ENCODE data around the gene GPR137C. TPM values are rescaled to one million over a fixed set of nuclear protein-coding genes. Genes with fewer than 3 reads are reported as not detected.
A peak's percentile ranks its signal among the peaks of the same experiment; 100 is the strongest.
"Not testable (repeated sequence)": the region's sequence is repeated elsewhere in the genome, so short reads cannot be mapped to it uniquely, and the experiment has no call there.

Gene GPR137C
- polyA plus RNA-seq, 3 donors from 2014 or later: 0.06 TPM; not detected in 2

GRCh38 chr14:52547526-52547925 is 5.1 kb upstream of the GPR137C start:
- H3K36me3 Mint-ChIP-seq: peaks cover 0 to 3% (median 3%) of the 10 kb centered on the region in 3 donors
- peaks cover 0 to 3% (median 0%) of the 10 kb centered on the region in 3 donors for H3K27me3 Mint-ChIP-seq (ENCODE audit: low read depth in 3 of 3)
- no peak overlapping the region for H3K4me3 Mint-ChIP-seq
- peaks cover 18 to 23% of the 10 kb centered on the region in 2 donors for H3K4me1 Mint-ChIP-seq
- no peaks in the 10 kb centered on the region for H3K9me3 Mint-ChIP-seq
- H3K27ac Mint-ChIP-seq: no peak overlapping the region
- DNase-seq: no peak

- H3K4me1 Mint-ChIP-seq: peaks cover 22 to 31% of the 10 kb centered on the region in 2 donors
- H3K27me3 Mint-ChIP-seq (ENCODE audit: low read depth in 3 of 3): peaks cover 4 to 9% (median 4%) of the 10 kb centered on the region in 3 donors
- no peaks in the 10 kb centered on the region for H3K9me3 Mint-ChIP-seq
- peak overlapping the region; percentile 22 to 81 (median 40) for H3K27ac Mint-ChIP-seq
- DNase-seq: no peak
- H3K4me3 Mint-ChIP-seq: peak overlapping the region; percentile 22 to 96 (median 87)
- H3K36me3 Mint-ChIP-seq: no peaks in the 10 kb centered on the region
Measured at GRCh38 chr14:52550661-52551060, 2.0 kb upstream of the GPR137C start.

DNA sequence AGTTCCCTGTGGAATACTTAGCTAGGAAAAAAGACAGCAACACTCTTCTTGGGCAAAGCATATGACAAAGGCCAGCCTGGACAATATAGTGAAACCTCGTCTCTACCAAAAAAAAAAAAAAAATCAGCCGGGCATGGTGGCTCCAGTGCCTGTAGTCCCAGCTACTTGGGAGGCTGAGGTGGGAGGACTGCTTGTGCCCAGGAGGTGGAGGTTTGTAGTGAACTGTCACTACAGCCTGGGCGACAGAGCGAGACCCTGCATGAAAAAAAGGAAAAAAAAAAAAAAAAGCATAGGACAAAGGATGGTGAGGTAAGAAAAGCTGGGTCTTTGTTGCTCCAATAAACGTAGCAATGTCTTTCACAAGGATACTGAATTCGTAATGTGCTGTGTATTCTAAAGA is 1.4 kb upstream of the GPR137C start:
- Mint-ChIP-seq H3K4me1 (peaks cover 22 to 31% of the 10 kb centered on the region in 2 donors), H3K27ac (peak overlapping the region; percentile 81 to 94 (median 89)), H3K4me3 (peak overlapping the region; percentile 87 to 96 (median 88)), H3K36me3 (no peaks in the 10 kb centered on the region), H3K9me3 (no peaks in the 10 kb centered on the region), H3K27me3 (ENCODE audit: low read depth in 3 of 3) (peaks cover 4 to 9% (median 4%) of the 10 kb centered on the region in 3 donors)
- no peak for DNase-seq

GRCh38 chr14:52551696-52552062 is 957 bp upstream of the GPR137C start:
- peak in 1 of 3 donors; percentile 11 for DNase-seq
- peak overlapping the region; percentile 81 to 94 (median 89) for H3K27ac Mint-ChIP-seq
- H3K4me1 Mint-ChIP-seq: peaks cover 22 to 31% of the 10 kb centered on the region in 2 donors
- no peaks in the 10 kb centered on the region for H3K36me3 Mint-ChIP-seq
- H3K9me3 Mint-ChIP-seq: no peaks in the 10 kb centered on the region
- peak overlapping the region; percentile 87 to 96 (median 88) for H3K4me3 Mint-ChIP-seq
- peaks cover 4 to 9% (median 4%) of the 10 kb centered on the region in 3 donors for H3K27me3 Mint-ChIP-seq (ENCODE audit: low read depth in 3 of 3)

DNA sequence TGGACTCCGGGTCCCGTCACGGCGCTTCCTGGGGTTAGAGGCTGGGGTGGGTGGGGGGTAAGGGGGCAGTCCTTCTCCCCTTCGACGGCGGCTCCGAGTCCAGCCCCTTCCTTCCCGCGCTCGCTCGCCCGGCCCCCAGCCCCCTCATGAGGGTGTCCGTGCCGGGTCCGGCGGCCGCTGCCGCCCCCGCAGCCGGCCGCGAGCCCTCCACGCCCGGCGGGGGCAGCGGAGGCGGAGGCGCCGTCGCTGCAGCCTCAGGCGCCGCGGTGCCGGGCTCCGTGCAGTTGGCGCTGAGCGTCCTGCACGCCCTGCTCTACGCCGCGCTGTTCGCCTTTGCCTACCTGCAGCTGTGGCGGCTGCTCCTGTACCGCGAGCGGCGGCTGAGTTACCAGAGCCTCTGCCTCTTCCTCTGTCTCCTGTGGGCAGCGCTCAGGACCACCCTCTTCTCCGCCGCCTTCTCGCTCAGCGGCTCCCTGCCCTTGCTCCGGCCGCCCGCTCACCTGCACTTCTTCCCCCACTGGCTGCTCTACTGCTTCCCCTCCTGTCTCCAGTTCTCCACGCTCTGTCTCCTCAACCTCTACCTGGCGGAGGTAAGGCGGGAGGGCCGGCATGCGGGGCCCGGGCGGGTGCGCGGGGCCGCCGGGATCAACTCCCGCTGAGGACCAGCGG is 500 bp downstream of the GPR137C start:
- Mint-ChIP-seq H3K4me1 (peaks cover 22 to 31% of the 10 kb centered on the region in 2 donors), H3K36me3 (no peaks in the 10 kb centered on the region), H3K9me3 (no peaks in the 10 kb centered on the region), H3K27ac (peak overlapping the region; percentile 57 to 95 (median 70)), H3K4me3 (peak overlapping the region; percentile 94 to 96 (median 96)), H3K27me3 (ENCODE audit: low read depth in 3 of 3) (peaks cover 4 to 9% (median 4%) of the 10 kb centered on the region in 3 donors)
- DNase-seq: no peak

DNA sequence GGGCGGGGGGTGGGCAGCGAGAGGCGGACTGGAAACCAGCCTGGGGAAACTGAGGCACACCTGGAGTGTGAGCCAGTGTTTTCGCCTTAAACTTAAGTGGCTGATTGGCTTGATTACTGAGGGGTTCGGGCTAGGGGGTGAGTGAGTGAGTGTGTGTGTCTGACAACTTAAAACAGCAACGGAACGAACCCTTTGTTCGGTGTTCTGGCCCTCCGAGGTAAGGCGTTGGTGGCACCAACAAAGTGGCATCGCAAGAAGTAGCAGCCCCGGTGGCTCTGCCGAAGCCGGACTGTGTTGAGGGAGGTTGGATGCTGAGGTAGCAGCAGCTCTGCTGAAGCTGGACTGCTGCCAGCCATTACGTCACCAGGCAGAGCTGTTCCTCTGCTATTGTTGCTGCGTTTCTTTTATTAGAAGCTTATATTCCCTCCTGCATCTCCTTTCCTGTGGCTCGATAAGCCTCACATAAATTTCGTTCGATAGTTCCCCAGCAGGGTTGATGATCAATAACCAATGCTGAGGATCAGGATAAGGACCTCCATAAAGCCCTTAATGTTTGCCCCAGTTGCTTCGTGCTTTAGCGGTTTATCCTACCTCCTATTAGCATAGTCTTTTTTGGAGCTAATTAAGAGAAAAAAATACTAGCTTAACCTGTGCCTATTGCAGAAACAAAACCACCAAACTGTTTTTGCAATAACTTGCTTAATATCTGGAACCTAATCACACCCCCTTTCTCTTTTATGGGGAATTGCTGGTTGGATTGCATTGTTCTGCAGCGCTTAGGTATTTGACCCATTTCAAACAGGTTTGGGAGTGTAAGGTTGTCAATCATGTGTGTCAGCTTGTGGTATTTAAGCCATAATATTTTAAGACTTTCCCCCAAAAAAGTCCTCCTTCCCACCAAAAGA is 1.3 kb downstream of the GPR137C start:
- peak overlapping the region; percentile 66 to 95 (median 86) for H3K27ac Mint-ChIP-seq
- peak overlapping the region; percentile 91 to 96 (median 94) for H3K4me3 Mint-ChIP-seq
- H3K36me3 Mint-ChIP-seq: no peaks in the 10 kb centered on the region
- H3K27me3 Mint-ChIP-seq (ENCODE audit: low read depth in 3 of 3): peaks cover 4 to 9% (median 4%) of the 10 kb centered on the region in 3 donors
- H3K4me1 Mint-ChIP-seq: peaks cover 22 to 31% of the 10 kb centered on the region in 2 donors
- no peaks in the 10 kb centered on the region for H3K9me3 Mint-ChIP-seq
- DNase-seq: peak; percentile 70 to 80 (median 74)

DNA sequence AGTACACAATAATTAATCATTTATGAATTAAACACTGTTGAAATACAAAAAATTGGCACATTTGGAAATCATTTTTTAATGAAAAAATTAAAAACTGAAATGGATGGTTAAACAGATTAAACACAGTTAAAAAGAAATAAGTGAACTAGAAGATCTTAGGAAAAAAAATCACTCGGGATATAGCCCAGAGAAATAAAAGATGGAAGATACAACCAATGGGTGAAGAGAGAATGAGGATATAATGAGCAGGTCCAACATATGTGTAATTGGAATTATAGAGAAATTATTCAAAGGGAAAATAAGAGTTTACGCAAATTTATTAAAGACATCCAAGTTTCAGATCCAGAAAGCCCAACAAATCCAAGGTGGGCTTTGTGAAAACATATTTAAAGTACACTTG is 6.1 kb downstream of the GPR137C start:
- H3K27ac Mint-ChIP-seq: no peak overlapping the region
- DNase-seq: no peak
- H3K4me3 Mint-ChIP-seq: no peak overlapping the region
- peaks cover 0 to 2% (median 0%) of the 10 kb centered on the region in 3 donors for H3K36me3 Mint-ChIP-seq
- H3K27me3 Mint-ChIP-seq (ENCODE audit: low read depth in 3 of 3): peaks cover 2 to 4% (median 2%) of the 10 kb centered on the region in 3 donors
- H3K4me1 Mint-ChIP-seq: peaks cover 3 to 6% of the 10 kb centered on the region in 2 donors
- H3K9me3 Mint-ChIP-seq: no peaks in the 10 kb centered on the region

DNA sequence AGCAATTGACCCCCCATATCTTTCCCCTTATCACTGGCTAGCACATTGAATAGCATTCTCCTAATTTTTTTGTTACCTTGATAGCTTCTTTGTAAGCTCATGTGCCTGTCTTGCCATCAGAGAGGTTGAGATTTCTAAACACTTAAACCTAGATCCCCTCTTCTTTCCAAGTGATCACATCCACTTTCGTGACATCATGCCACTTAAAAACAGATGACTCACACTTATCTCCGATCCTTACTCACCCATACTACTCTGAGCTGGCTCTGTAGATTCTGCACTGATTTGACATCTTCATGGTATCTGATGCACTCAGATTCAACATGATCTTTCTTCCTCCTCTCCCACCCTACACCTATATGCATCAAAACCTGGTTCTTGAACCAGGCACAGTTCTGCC is 10.5 kb downstream of the GPR137C start:
- H3K4me1 Mint-ChIP-seq: no peaks in the 10 kb centered on the region
- no peaks in the 10 kb centered on the region for H3K9me3 Mint-ChIP-seq
- H3K27me3 Mint-ChIP-seq (ENCODE audit: low read depth in 3 of 3): peaks cover 0 to 11% (median 1%) of the 10 kb centered on the region in 3 donors
- H3K36me3 Mint-ChIP-seq: peaks cover 0 to 3% (median 0%) of the 10 kb centered on the region in 3 donors
- no peak overlapping the region for H3K4me3 Mint-ChIP-seq
- H3K27ac Mint-ChIP-seq: no peak overlapping the region
- no peak for DNase-seq

GRCh38 chr14:52568454-52568853 is 15.8 kb downstream of the GPR137C start:
- not testable (repeated sequence) for DNase-seq, H3K4me1 Mint-ChIP-seq, H3K4me3 Mint-ChIP-seq, H3K27ac Mint-ChIP-seq
- Mint-ChIP-seq H3K9me3 (peaks cover 27 to 41% (median 38%) of the 10 kb centered on the region in 6 donors), H3K27me3 (ENCODE audit: low read depth in 3 of 3) (peaks cover 3 to 22% (median 13%) of the 10 kb centered on the region in 3 donors), H3K36me3 (peaks cover 5 to 10% (median 7%) of the 10 kb centered on the region in 3 donors)

DNA sequence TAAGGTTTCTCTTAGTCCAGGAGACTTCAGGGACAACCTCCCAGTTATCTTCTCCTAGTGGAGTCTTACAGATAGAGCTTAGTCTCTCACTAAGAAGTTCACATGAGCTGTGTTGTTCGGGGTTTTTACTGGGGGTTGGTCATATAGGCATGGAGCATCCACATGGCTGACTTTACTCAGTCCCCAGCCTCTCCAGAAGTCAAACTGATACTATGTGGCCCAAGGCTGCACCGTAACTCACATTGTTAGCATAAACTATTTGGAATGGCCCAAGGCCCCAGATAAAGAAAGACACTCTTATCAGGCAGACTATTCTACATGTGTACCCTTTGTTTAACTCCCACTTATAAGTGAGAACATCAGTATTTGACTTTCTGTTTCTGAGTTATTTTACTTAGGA is 23.2 kb downstream of the GPR137C start:
- no peak for DNase-seq
- H3K27ac Mint-ChIP-seq: no peak overlapping the region
- peaks cover 0 to 10% (median 2%) of the 10 kb centered on the region in 3 donors for H3K36me3 Mint-ChIP-seq
- H3K9me3 Mint-ChIP-seq: peaks cover 17 to 39% (median 28%) of the 10 kb centered on the region in 6 donors
- H3K4me3 Mint-ChIP-seq: no peak overlapping the region
- peaks cover 5 to 10% (median 10%) of the 10 kb centered on the region in 3 donors for H3K27me3 Mint-ChIP-seq (ENCODE audit: low read depth in 3 of 3)
- no peaks in the 10 kb centered on the region for H3K4me1 Mint-ChIP-seq

DNA sequence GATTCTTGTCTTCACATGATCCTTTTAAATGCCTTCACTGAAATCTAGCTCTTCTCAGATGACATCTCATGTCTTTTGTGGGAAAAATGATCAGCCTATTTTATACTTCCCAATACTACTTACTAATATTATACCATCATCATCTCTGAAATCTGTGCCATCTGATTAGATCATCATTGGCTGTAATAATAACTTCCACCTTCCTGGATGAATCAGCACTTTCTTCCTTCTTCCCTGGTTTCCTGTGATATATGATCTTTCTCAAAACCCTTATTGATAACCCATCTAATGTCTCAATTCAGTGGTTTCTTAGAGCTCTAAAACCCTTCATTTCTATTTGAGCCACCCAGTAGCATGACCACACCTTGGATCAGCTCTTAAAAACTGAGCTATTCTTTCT is 30.9 kb downstream of the GPR137C start:
- no peak overlapping the region for H3K27ac Mint-ChIP-seq
- no peak for DNase-seq
- no peaks in the 10 kb centered on the region for H3K9me3 Mint-ChIP-seq
- H3K4me1 Mint-ChIP-seq: no peaks in the 10 kb centered on the region
- H3K27me3 Mint-ChIP-seq (ENCODE audit: low read depth in 3 of 3): peaks cover 0 to 3% (median 0%) of the 10 kb centered on the region in 3 donors
- no peak overlapping the region for H3K4me3 Mint-ChIP-seq
- no peaks in the 10 kb centered on the region for H3K36me3 Mint-ChIP-seq

DNA sequence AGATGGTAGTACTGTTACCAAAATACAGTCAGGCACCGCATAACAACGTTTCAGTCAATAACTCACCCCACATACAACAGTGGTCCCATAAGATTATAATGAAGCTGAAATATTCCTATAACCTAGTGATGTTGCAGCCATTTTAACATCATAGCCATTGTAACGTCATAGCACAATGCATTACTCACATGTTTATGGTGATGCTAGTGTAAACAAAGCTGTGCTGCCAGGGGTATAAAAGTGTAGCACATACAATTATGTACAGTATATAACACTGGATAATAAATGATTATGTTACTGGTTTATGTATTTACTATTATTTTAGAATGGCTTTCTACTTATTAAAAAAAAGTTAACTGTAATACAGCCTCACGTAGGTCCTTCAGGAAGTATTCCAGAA is 37.0 kb downstream of the GPR137C start:
- Mint-ChIP-seq H3K9me3 (peaks cover 0 to 4% (median under 1%) of the 10 kb centered on the region in 6 donors), H3K4me1 (no peaks in the 10 kb centered on the region), H3K27me3 (ENCODE audit: low read depth in 3 of 3) (peaks cover 0 to 9% (median 2%) of the 10 kb centered on the region in 3 donors), H3K4me3 (no peak overlapping the region), H3K36me3 (peaks cover 0 to 4% (median 0%) of the 10 kb centered on the region in 3 donors), H3K27ac (no peak overlapping the region)
- no peak for DNase-seq

- H3K9me3 Mint-ChIP-seq: peaks cover 0 to 4% (median 1%) of the 10 kb centered on the region in 6 donors
- no peaks in the 10 kb centered on the region for H3K4me1 Mint-ChIP-seq
- no peak overlapping the region for H3K4me3 Mint-ChIP-seq
- peaks cover 0 to 6% (median 0%) of the 10 kb centered on the region in 3 donors for H3K36me3 Mint-ChIP-seq
- H3K27ac Mint-ChIP-seq: no peak overlapping the region
- H3K27me3 Mint-ChIP-seq (ENCODE audit: low read depth in 3 of 3): peaks cover 0 to 5% (median 3%) of the 10 kb centered on the region in 3 donors
- DNase-seq: no peak
Measured at GRCh38 chr14:52590318-52590717, 37.7 kb downstream of the GPR137C start.

DNA sequence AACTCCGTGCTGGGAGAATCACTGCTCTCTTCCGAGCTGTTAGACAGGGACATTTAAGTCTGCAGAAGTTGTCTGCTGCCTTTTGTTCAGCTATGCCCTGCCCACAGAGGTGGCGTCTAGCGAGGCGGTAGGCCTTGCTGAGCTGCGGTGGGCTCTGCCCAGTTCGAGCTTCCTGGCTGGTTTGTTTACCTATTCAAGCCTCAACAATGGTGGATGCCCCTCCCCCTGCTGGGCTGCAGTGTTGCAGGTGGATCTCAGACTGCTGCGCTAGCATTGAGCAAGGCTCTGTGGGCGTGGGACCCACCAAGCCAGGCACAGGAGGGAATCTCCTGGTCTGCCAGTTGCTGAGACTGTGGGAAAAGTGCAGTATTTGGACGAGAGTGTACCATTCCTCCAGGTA is 43.7 kb downstream of the GPR137C start:
- no peak overlapping the region for H3K4me3 Mint-ChIP-seq
- no peak for DNase-seq
- peaks cover 0 to 8% (median 0%) of the 10 kb centered on the region in 3 donors for H3K36me3 Mint-ChIP-seq
- no peaks in the 10 kb centered on the region for H3K4me1 Mint-ChIP-seq
- H3K9me3 Mint-ChIP-seq: peaks cover 0 to 5% (median 2%) of the 10 kb centered on the region in 6 donors
- H3K27ac Mint-ChIP-seq: no peak overlapping the region
- peaks cover 2 to 11% (median 3%) of the 10 kb centered on the region in 3 donors for H3K27me3 Mint-ChIP-seq (ENCODE audit: low read depth in 3 of 3)
